ENCODE data around the gene CFAP57. TPM values are rescaled to one million over a fixed set of nuclear protein-coding genes. Genes with fewer than 3 reads are reported as not detected.

CFAP57 gene
- total and polyA plus RNA-seq, 9 of the 15 experiments (the other 6 are each of a cell fraction or from before 2014, with no cell fraction given), result 0.04 to 0.22 (median 0.07) TPM; not detected in 3

DNA sequence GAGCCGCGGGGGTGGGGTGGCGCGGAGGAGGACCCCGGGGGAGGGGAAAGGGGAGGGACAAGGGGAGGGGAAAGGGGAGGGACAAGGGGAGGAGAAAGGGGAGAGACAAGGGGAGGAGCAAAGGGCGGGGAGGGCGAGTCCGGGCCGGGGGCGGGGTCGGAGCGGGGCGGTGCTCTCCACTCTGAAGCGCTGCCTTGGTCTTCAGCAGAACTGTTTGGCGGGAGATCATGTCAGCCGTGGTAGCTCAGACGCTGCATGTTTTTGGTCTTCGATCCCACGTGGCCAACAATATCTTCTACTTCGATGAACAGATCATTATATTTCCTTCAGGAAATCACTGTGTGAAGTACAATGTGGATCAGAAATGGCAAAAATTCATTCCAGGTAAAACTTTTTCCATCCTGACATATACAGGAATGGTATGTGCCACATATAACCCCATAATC, 420 bp downstream of the CFAP57 start (continued):
- TF ChIP-seq MGA (IDR thresholded peaks at IDR 0.05) (peak; percentile 100), ZC3H4 (CRISPR knock-in tag; IDR thresholded peaks at IDR 0.05; ENCODE audit: borderline replicate concordance) (no peak), ETS2 (tag; IDR thresholded peaks at IDR 0.05; ENCODE audit: borderline replicate concordance, poor library complexity, severe bottlenecking) (no peak), MEF2A (IDR thresholded peaks at IDR 0.05; ENCODE audit: control insufficient read depth, low read depth, low read length) (no peak), E2F6 (IDR thresholded peaks at IDR 0.05; ENCODE audit: borderline replicate concordance in 1 of 2, extremely low read depth in 1 of 2, insufficient read depth in 1 of 2, insufficient read length in 1 of 2, low read depth in 1 of 2, low read length in 1 of 2, poor library complexity in 1 of 2, severe bottlenecking in 1 of 2) (peak; percentile 99 to 100), ZNF511 (CRISPR knock-in tag; IDR thresholded peaks at IDR 0.05) (peak; percentile 96), RB1 (IDR thresholded peaks at IDR 0.05; ENCODE audit: low read depth) (peak; percentile 18; the same call in 1 of the 2 replicates), ZNF436 (CRISPR knock-in tag; IDR thresholded peaks at IDR 0.05) (no peak)
- TF ChIP-seq, protein P1, sequence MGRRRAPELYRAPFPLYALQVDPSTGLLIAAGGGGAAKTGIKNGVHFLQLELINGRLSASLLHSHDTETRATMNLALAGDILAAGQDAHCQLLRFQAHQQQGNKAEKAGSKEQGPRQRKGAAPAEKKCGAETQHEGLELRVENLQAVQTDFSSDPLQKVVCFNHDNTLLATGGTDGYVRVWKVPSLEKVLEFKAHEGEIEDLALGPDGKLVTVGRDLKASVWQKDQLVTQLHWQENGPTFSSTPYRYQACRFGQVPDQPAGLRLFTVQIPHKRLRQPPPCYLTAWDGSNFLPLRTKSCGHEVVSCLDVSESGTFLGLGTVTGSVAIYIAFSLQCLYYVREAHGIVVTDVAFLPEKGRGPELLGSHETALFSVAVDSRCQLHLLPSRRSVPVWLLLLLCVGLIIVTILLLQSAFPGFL (CRISPR knock-in tag; IDR thresholded peaks at IDR 0.05), result no peak
- TF ChIP-seq, protein P2, sequence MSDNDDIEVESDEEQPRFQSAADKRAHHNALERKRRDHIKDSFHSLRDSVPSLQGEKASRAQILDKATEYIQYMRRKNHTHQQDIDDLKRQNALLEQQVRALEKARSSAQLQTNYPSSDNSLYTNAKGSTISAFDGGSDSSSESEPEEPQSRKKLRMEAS (CRISPR knock-in tag; IDR thresholded peaks at IDR 0.05), result no peak; the same call in 1 of the 2 replicates

All from K562 (cell line).